Choroid plexus epithelial cell (primary cell): ENCODE measurements around the gene PHRF1.
A peak's percentile ranks its signal among the peaks of the same experiment; 100 is the strongest.

Experiments
- DNase-seq: peaks from one replicate; pipeline ENCODE4 v3.0.0-alpha.2; 2010; ENCODE audit warnings: low read depth
- H3K4me3 ChIP-seq: 2 replicates; pipeline ENCODE4 v1.5.1; 2011; ENCODE audit warnings: low read depth, mild to moderate bottlenecking, control low read depth, low read length, moderate library complexity
- CTCF ChIP-seq: conservative IDR thresholded peaks from 2 replicates; pipeline ENCODE4 v1.5.1; 2011; ENCODE audit warnings: low read depth, mild to moderate bottlenecking, control low read depth, inconsistent platforms, low read length, moderate library complexity

Gene PHRF1

DNA sequence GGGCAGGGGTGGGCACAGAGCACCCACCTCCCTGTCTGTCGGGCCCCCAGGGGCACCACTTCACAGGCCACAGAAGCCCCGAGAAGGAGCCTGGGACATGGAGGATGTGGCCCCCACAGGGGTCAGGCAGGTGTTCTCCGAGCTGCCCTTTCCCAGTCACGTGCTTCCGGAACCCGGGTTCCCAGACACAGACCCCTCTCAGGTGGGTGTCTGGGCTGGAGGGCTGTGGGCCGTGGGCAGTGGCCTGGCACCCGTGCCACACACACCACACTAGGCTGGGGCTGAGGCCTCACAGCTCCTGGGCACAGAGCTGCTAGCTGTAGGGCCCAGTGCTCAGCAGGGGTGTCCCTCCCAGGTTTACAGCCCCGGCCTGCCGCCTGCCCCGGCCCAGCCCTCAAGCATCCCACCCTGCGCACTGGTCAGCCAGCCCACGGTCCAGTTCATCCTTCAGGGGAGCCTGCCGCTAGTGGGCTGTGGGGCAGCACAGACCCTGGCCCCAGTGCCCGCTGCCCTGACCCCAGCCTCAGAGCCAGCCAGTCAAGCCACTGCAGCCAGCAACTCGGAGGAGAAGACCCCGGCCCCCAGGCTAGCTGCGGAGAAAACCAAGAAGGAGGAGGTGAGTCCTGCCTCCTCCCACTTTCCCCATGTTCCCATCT is 34.0 kb downstream of the PHRF1 start:
- no peak for TF ChIP-seq CTCF
- DNase-seq: no peak
- H3K4me3 ChIP-seq: no peak overlapping the region

DNA sequence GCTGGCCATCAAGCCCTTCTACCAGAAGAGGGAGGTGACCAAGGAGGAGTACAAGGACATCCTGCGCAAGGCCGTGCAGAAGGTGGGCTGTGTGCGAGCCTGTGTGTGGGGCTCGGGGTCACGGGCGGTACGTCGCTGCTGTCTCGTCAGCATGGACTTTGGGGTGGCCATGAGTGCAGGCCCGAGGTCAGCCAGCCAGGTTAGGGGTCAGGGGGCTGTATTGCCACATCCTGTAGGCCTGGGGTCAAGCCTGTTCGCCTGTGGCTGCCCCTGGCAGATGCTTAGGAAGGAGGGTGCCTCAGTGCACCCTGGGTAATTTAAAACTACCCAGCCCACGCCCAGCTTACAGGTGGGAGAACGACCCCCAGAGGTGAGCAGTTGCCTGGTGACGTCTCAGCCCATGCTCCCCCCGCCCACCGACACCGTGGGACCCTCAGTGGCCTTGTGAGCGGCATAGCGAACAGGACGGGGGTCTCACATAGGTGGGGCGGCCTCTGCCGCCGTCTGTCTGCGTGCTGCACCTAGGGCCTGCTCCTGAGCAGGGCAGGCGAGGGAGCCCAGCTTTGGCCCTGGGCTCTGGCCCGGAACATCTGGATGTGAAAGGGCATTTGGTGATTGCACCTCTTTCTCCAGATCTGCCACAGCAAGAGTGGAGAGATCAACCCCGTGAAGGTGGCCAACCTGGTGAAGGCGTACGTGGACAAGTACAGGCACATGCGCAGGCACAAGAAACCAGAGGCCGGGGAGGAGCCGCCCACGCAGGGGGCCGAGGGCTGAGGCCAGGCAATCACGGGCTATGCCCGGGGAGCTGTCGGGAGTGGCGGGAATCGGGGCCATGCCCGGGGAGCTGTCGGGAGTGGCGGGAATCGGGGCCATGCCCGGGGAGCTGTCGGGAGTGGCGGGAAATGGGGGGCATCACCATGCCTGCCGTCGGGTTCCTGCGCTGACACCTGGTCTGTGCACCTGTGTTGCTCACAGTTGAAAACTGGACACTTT is 35.0 kb downstream of the PHRF1 start:
- DNase-seq: no peak
- no peak overlapping the region for H3K4me3 ChIP-seq
- TF ChIP-seq CTCF: no peak

- peak; percentile 51 for TF ChIP-seq CTCF
- DNase-seq: peak; percentile 38
Measured at GRCh38 chr11:612201-612960, 36.1 kb downstream of the PHRF1 start.

GRCh38 chr11:612961-613300 is 36.7 kb downstream of the PHRF1 start:
- no peak for TF ChIP-seq CTCF
- H3K4me3 ChIP-seq: no peak overlapping the region
- no peak for DNase-seq

More at GRCh38 chr11:612201-612960, 36.1 kb downstream of the PHRF1 start:
- H3K4me3 ChIP-seq: no peak overlapping the region

- DNase-seq: peak; percentile 76
- no peak overlapping the region for H3K4me3 ChIP-seq
- TF ChIP-seq CTCF: no peak
Measured at GRCh38 chr11:613369-613968, 37.2 kb downstream of the PHRF1 start.

GRCh38 chr11:614021-614622 is 37.9 kb downstream of the PHRF1 start:
- no peak for DNase-seq
- H3K4me3 ChIP-seq: no peak overlapping the region
- no peak for TF ChIP-seq CTCF
